GM21619 (cell line): ENCODE data around the gene ENPP5.
A peak's percentile ranks its signal among the peaks of the same experiment; 100 is the strongest.
"Not testable (repeated sequence)": the region's sequence is repeated elsewhere in the genome, so short reads cannot be mapped to it uniquely, and the experiment has no call there.

Experiments
- ATAC-seq: cut with Tn5 transposase; IDR thresholded peaks from one replicate; pipeline ENCODE4 v1.9.1; 2021; ENCODE audit not compliant: unreplicated experiment

ENPP5 gene

GRCh38 chr6:46175976-46176375, 5.2 kb upstream of the ENPP5 start:
- ATAC-seq, result no peak

- ATAC-seq, result peak; percentile 87
Measured at GRCh38 chr6:46175446-46175845, 4.7 kb upstream of the ENPP5 start.

- ATAC-seq, result no peak
Measured at GRCh38 chr6:46174904-46175303, 4.1 kb upstream of the ENPP5 start.

GRCh38 chr6:46172176-46172575, 1.4 kb upstream of the ENPP5 start:
- no peak for ATAC-seq

GRCh38 chr6:46160102-46160501, 10.7 kb downstream of the ENPP5 start:
- no peak for ATAC-seq

- no peak for ATAC-seq
Measured at GRCh38 chr6:46159229-46159628, 11.6 kb downstream of the ENPP5 start.

GRCh38 chr6:46156701-46157100, 14.1 kb downstream of the ENPP5 start:
- ATAC-seq, result no peak

- not testable (repeated sequence) for ATAC-seq
Measured at GRCh38 chr6:46149066-46149465, 21.7 kb downstream of the ENPP5 start.

- no peak for ATAC-seq
Measured at GRCh38 chr6:46144270-46144669, 26.5 kb downstream of the ENPP5 start.

- ATAC-seq, result peak; percentile 86
Measured at GRCh38 chr6:46138281-46138680, 32.5 kb downstream of the ENPP5 start.

- peak; percentile 28 for ATAC-seq
Measured at GRCh38 chr6:46137387-46137786, 33.4 kb downstream of the ENPP5 start.

- ATAC-seq, result no peak
Measured at GRCh38 chr6:46136831-46137230, 33.9 kb downstream of the ENPP5 start.

- no peak for ATAC-seq
Measured at GRCh38 chr6:46135176-46135575, 35.6 kb downstream of the ENPP5 start.

GRCh38 chr6:46134216-46134615, 36.6 kb downstream of the ENPP5 start:
- ATAC-seq, result no peak

- ATAC-seq, result not testable (repeated sequence)
Measured at GRCh38 chr6:46131291-46131690, 39.5 kb downstream of the ENPP5 start.

- no peak for ATAC-seq
Measured at GRCh38 chr6:46130666-46131065, 40.1 kb downstream of the ENPP5 start.

- peak; percentile 98 for ATAC-seq
Measured at GRCh38 chr6:46129629-46130511, 40.9 kb downstream of the ENPP5 start, which contains the start of gene ENPP4. ENPP4 (plus strand) TSS chr6:46129989; CDS start chr6:46139584, 9,595 bp downstream.

GRCh38 chr6:46129291-46129628, 41.5 kb downstream of the ENPP5 start:
- ATAC-seq, result peak; percentile 5

- ATAC-seq, result no peak
Measured at GRCh38 chr6:46128476-46128875, 42.3 kb downstream of the ENPP5 start.

- not testable (repeated sequence) for ATAC-seq
Measured at GRCh38 chr6:46119679-46120078, 51.1 kb downstream of the ENPP5 start.

GRCh38 chr6:46118836-46119235, 51.9 kb downstream of the ENPP5 start:
- no peak for ATAC-seq

- no peak for ATAC-seq
Measured at GRCh38 chr6:46118157-46118556, 52.6 kb downstream of the ENPP5 start.

- ATAC-seq, result no peak
Measured at GRCh38 chr6:46116289-46116688, 54.5 kb downstream of the ENPP5 start.
